Stimulated activated CD4-positive, alpha-beta T cell treated with anti-CD3 and anti-CD28 coated beads, Interleukin-4, amount 100 ng/mL, for 4 hours (primary cell): ENCODE results near the gene APELA.
"Not testable (repeated sequence)": the region's sequence is repeated elsewhere in the genome, so short reads cannot be mapped to it uniquely, and the experiment has no call there.

ENCODE experiments used
- DNase-seq, 2 experiments: peaks; one replicate each; pipeline ENCODE4 v3.0.0-alpha.2; 2020

The APELA gene

DNA sequence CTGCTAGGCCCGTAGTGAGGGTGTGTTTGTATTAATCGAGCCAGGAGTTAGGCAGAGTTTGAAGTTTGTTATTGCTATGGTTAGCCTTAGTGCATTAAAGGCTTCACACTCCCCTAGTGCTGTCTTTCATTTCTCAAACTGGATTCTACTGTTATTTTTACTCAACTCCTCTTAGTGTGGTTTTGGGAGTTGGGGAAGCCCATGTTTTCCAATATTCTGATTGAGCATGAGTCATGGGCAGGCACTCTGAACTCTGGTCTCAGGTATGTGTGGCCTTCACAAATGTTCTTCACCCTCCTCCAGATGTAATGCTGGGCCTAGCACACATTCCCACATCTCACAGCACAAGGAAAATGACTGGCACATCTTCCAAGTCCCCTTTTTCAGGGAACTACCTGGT is 50.1 kb downstream of the APELA start:
- not testable (repeated sequence) for DNase-seq

DNA sequence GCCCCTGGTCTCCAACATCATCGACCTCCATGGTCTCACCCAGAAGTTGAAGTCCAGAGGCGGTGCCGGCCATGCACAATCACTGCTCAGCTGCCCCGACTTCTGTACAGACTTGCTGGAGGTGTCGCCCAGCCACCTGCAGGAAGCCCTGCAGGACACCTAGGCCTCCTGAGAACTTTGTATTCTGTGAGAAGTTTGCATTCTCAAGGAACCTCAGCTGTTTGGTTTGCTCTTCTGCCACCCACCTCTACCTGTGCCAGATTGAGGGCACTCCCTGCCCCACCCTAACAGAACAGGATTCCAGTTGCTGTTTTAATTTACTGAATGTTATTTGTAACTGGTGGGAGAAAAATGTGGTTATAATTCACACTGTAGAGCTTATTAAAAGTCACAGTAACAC is 53.7 kb downstream of the APELA start:
- DNase-seq = no peak

DNA sequence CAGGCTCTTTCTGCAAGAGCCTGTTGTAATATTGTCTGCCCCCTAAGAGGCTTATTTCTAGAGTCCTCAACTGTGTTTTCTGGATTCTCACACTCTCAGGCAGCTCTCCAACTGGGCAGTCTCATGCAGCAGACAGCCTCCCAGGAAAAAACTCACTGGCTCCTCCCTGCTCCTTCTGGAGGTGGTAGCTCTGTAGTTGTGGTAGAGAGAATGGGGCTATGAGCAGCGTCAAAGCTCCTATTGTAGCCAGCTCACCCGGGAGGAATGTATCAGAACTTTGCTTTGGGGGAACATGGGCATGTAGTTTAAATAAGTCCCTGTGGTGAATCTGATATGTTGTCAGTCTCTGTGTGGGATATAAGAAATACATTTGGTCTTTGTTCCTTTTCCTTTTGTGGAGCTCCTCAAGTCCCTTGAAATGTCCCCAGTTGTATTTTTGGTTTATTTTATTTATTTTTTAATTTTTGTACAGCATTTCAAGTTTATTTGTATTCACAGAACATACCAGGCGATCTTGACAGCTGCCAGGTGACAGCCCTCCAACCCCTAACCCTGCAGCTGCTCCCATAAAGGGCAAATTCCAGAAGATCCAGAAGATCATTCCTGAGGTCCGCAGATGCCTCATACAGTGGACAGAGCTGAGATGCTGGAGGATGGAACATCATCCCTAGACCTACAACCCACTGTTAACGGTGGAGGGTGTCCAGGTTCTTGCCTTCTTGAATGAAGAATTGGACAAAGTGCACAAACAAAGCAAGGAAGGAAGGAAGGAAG is 54.8 kb downstream of the APELA start:
- no peak for DNase-seq

DNA sequence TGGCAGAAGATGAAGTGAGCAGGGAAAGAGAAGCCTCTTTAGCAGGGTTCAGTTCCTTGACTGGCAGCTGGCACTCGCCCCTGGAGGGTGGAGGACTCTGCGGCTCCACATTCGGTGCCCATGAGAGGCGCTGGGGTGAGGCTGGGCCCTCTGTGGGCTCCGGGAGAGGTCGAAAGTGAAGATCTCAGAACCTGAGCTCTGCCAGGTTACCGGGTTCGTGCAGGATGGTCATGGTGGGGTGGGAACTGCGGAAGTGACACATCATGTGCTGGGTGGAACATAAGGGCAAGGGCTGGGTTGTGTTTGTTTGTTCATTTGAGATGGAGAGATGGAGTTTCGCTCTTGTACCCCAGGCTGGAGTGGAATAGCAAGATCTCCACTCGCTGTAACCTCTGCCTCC is 56.3 kb downstream of the APELA start:
- no peak for DNase-seq

DNA sequence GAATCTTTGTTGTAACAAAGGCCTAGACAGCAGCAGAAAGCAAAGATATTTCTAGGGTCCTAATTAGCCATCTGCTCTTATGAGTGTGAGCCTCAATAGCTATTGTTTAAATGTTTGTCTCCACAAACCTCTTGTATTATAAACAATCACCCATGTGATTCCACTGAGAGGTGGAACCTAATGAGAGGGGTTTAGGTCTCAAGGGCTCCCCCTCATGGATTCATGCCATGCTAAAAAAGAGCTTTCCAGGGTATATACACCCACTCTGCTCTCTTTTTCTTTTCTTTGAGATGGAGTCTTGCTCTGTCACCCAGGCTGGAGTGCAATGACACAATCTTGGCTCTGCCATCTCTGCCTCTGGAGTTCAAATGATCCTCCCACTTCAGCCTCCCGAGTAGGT is 58.4 kb downstream of the APELA start:
- no peak for DNase-seq

DNA sequence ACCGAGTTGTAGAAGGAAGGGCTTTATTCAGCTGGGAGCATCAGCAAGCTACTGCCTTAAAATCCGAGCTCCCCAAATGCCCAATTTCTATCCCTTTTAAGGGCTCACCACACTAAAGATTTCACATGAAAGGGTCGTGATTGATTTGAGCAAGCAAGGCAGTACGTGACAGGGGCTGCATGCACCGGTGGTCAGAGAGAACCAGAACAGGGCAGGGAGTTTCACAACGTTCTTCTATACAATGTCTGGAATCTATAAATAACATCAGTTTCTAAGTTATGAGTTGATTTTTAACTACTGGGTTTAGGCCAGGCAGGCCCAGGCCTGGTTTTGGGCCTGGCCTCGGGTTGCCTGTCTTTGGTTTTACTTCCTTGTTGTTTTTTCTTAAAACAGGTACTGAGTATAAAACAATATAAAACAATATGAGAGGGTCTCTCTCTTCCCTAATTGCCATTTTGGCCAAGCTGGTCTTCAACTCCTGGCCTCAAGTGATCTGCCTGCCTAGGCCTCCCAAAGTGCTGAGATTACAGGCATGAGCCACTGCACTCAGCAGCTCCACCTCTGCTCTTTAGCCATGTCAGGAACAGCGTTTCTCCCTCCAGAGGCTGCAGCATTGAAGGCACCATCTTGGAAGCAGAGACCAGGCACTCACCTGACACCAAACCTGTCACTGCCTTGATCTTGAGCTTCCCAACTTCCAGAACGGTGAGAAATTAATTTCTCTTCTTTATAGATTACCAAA is 59.1 kb downstream of the APELA start:
- DNase-seq = not testable (repeated sequence)

DNA sequence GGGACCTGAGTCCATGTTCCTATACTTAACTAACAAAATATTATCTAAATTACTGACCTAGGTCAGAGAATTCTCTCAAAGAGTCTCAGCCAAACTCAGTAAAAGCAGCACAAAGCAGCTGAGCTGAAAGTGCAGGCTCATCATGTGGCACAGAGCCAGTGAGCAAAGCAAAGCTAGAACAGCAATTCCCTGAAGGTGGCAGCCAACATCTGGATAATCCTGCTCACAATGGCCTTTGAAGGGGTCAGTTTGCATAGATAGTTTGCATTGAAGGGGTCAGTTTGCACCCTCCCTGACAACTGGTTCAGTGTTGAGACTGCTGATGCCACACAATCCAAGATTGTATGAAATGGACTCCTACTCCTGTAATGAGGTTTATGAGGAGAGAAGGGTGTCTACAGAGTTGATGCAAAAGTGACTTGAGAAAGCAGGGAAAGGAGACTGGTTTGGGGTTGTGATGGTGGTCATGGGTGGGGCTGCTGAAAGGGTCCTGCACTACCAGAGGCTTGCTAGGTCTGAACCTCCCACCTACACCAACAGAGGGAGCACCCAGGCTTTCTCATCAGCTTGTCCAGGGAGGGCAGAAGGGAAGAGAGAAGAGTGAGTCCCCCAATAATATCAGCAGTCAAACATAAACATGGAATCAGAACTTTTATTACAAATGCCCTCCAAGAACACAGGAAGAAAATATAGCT is 60.7 kb downstream of the APELA start:
- no peak for DNase-seq

DNA sequence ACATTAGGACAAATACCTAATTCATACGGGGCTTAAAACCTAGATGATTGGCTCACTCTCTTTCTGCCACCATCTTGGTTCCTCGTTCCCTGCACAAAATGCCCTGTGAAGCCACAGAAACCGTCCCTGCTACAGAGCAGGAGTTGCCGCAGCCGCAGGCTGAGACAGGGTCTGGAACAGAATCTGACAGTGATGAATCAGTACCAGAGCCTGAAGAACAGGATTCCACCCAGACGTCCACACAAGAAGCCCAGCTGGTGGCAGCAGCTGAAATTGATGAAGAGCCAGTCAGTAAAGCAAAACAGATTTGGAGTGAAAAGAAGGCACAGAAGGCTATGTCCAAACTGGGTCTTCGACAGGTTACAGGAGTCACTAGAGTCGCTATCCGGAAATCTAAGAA is 66.2 kb downstream of the APELA start:
- DNase-seq = no peak

DNA sequence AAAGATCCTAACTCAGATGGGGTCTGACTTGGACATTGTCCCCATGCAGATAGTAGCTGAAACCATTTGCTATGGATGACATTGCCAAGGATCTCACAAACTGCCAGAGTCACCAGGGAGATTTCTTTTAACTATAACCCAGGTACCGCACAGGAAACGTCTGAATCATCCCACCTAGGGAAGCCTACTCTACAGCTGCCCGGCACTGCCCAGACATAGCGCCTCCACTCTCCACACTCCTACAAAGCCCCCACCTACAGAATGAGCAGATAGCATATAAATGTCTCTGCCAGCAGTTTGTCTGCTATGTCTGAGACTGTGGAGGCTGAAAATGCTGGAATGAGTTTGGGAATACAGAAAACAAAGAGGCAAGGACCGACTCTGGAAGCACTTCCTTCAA is 68.2 kb downstream of the APELA start:
- no peak for DNase-seq

DNA sequence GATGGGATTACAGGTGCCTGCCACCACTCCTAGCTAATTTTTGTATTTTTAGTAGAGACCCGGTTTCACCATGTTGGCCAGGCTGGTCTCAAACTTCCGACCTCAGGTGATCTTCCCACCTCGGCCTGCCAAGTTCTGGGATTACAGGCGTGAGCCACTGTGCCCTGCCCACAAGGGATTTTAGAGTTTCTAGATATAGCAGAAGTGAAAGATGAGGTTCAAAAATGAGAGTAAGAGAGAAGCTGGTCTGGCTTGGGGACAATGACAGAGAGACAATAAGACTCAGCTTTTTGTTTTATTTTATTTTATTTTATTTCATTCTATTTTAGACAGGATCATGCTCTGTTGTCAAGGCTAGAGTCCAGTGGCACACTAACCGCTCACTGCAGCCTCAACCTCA is 69.8 kb downstream of the APELA start:
- DNase-seq = no peak
